HT-29 (cell line): ENCODE results near the gene CDCA7. TPM values are rescaled to one million over a fixed set of nuclear protein-coding genes. Genes with fewer than 3 reads are reported as not detected.
"Not testable (repeated sequence)": the region's sequence is repeated elsewhere in the genome, so short reads cannot be mapped to it uniquely, and the experiment has no call there.

ENCODE experiments used
- DNase-seq: peaks from one replicate; pipeline ENCODE4 v3.0.0-alpha.2; 2015; ENCODE audit warnings: low spot score
- total RNA-seq: library from RNA; depleted of rRNA; stranded (reverse); fragments of >200 nt; shearing (Covaris generic); gene quantifications from 2 replicates; pipeline ENCODE4 v1.2.3, GENCODE V29; 2014; rRNA removed

The CDCA7 gene
- 48.2 and 55.4 TPM in 2 replicates for total RNA-seq

GRCh38 chr2:173354582-173355131, at the start of gene CDCA7:
CDCA7 (plus strand) TSS chr2:173354872; CDS start chr2:173354964, 92 bp downstream.
- peak; percentile 84 for DNase-seq

- DNase-seq: no peak
These were observed 49.4 kb upstream of the CDCA7 start for GRCh38 chr2:173305303-173305702.

GRCh38 chr2:173307293-173307692, 47.4 kb upstream of the CDCA7 start:
- no peak for DNase-seq

GRCh38 chr2:173309370-173309769, 45.3 kb upstream of the CDCA7 start:
- DNase-seq: not testable (repeated sequence)

- peak; percentile 80 for DNase-seq
These were observed 42.6 kb upstream of the CDCA7 start for GRCh38 chr2:173311844-173312606.

GRCh38 chr2:173323371-173323770, 31.3 kb upstream of the CDCA7 start:
- DNase-seq: no peak

- DNase-seq: no peak
These were observed 27.9 kb upstream of the CDCA7 start for GRCh38 chr2:173326806-173327205.

GRCh38 chr2:173327421-173327820, 27.3 kb upstream of the CDCA7 start:
- no peak for DNase-seq

GRCh38 chr2:173333003-173333402, 21.7 kb upstream of the CDCA7 start:
- DNase-seq: not testable (repeated sequence)

- no peak for DNase-seq
These were observed 14.9 kb upstream of the CDCA7 start for GRCh38 chr2:173339807-173340206.

GRCh38 chr2:173343921-173344320, 10.8 kb upstream of the CDCA7 start:
- no peak for DNase-seq

GRCh38 chr2:173346035-173346434, 8.6 kb upstream of the CDCA7 start:
- no peak for DNase-seq

- no peak for DNase-seq
These were observed 7.1 kb upstream of the CDCA7 start for GRCh38 chr2:173347305-173348168.

- DNase-seq: no peak
These were observed 5.4 kb upstream of the CDCA7 start for GRCh38 chr2:173349287-173349686.

- DNase-seq: no peak
These were observed 4.3 kb upstream of the CDCA7 start for GRCh38 chr2:173350383-173350782.

GRCh38 chr2:173351879-173352278, 2.8 kb upstream of the CDCA7 start:
- no peak for DNase-seq

GRCh38 chr2:173353556-173353955, 1.1 kb upstream of the CDCA7 start:
- DNase-seq: peak; percentile 44

GRCh38 chr2:173354073-173354581, 545 bp upstream of the CDCA7 start:
- DNase-seq: no peak

GRCh38 chr2:173355132-173355865, 627 bp downstream of the CDCA7 start:
- DNase-seq: peak; percentile 80

GRCh38 chr2:173355866-173356508, 1.3 kb downstream of the CDCA7 start:
- DNase-seq: peak; percentile 45

GRCh38 chr2:173357346-173357745, 2.7 kb downstream of the CDCA7 start:
- DNase-seq: no peak
